ENCODE measurements around the gene LRP8.

LRP8 gene

GRCh38 chr1:53359225-53359933, 31.5 kb upstream of the LRP8 start:
- DNase-seq (ENCODE audit: low spot score): no peak

GRCh38 chr1:53356637-53357036, 28.8 kb upstream of the LRP8 start:
- no peak for DNase-seq (ENCODE audit: low spot score)

GRCh38 chr1:53354119-53354518, 26.2 kb upstream of the LRP8 start:
- no peak for DNase-seq (ENCODE audit: low spot score)

GRCh38 chr1:53352561-53352960, 24.7 kb upstream of the LRP8 start:
- DNase-seq (ENCODE audit: low spot score): no peak

- DNase-seq (ENCODE audit: low spot score): no peak
Observed at GRCh38 chr1:53350853-53351767, 23.2 kb upstream of the LRP8 start.

GRCh38 chr1:53349968-53350852, 22.3 kb upstream of the LRP8 start:
- DNase-seq (ENCODE audit: low spot score): no peak

GRCh38 chr1:53349369-53349835, 21.5 kb upstream of the LRP8 start:
- DNase-seq (ENCODE audit: low spot score): no peak

GRCh38 chr1:53348486-53349368, 20.9 kb upstream of the LRP8 start:
- DNase-seq (ENCODE audit: low spot score): no peak

GRCh38 chr1:53346814-53347176, 18.9 kb upstream of the LRP8 start:
- no peak for DNase-seq (ENCODE audit: low spot score)

GRCh38 chr1:53345996-53346813, 18.3 kb upstream of the LRP8 start:
- no peak for DNase-seq (ENCODE audit: low spot score)

GRCh38 chr1:53344921-53345838, 17.3 kb upstream of the LRP8 start:
- DNase-seq (ENCODE audit: low spot score): no peak

- no peak for DNase-seq (ENCODE audit: low spot score)
Observed at GRCh38 chr1:53343831-53344668, 16.2 kb upstream of the LRP8 start.

GRCh38 chr1:53342735-53343470, 15.0 kb upstream of the LRP8 start:
- DNase-seq (ENCODE audit: low spot score): no peak

- no peak for DNase-seq (ENCODE audit: low spot score)
Observed at GRCh38 chr1:53341961-53342707, 14.3 kb upstream of the LRP8 start.

- no peak for DNase-seq (ENCODE audit: low spot score)
Observed at GRCh38 chr1:53341521-53341895, 13.6 kb upstream of the LRP8 start.

- DNase-seq (ENCODE audit: low spot score): no peak
Observed at GRCh38 chr1:53340660-53341520, 13.0 kb upstream of the LRP8 start.

Data from COLO829 (cell line).